Measurements from ENCODE around the gene BCL3. TPM values are rescaled to one million over a fixed set of nuclear protein-coding genes. Genes with fewer than 3 reads are reported as not detected.

Gene BCL3
- total RNA-seq, 2 experiments from 2014 or later, result 63.4 to 66.6 TPM

DNA sequence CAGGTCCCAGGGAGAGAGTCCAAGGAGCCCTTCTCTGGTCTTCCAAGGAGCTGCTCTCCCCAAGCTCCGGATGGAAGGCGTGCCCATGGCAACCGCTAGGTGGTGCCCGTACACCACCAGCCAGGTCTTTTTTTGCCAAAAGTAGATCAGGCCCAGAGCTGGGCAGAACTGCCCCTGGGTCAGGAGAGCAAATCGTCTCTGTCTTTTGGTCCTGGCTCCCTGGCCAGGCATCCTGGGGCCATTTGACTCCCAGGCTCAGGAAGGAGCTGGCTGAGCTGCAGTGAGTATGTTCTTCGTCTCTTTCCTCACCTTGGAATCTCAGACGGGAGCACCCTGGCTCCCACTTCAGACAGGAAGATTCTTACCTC lies 24.6 kb upstream of the BCL3 start:
- Mint-ChIP-seq H3K4me3 (peak overlapping the region; percentile 18), H3K9me3 (no peaks in the 10 kb centered on the region), H3K4me1 (peaks cover 58% of the 10 kb centered on the region), H3K27ac (no peak overlapping the region), H3K36me3 (ENCODE audit: low read depth) (no peaks in the 10 kb centered on the region), H3K27me3 (no peaks in the 10 kb centered on the region)
- peak; percentile 85 for DNase-seq
- CTCF ChIA-PET, result interaction anchor here (0.6 to 10.1 kb wide), 37 partner anchors 9 to 396 kb away, joined by 3 to 336 read pairs (median 6); partner anchors contain the start of gene NECTIN2
- POLR2A ChIA-PET, result interaction anchor here (0.9 to 5.2 kb wide), 10 partner anchors 9 to 48 kb away, joined by 3 to 84 read pairs (median 5); no protein-coding TSS in a partner anchor

DNA sequence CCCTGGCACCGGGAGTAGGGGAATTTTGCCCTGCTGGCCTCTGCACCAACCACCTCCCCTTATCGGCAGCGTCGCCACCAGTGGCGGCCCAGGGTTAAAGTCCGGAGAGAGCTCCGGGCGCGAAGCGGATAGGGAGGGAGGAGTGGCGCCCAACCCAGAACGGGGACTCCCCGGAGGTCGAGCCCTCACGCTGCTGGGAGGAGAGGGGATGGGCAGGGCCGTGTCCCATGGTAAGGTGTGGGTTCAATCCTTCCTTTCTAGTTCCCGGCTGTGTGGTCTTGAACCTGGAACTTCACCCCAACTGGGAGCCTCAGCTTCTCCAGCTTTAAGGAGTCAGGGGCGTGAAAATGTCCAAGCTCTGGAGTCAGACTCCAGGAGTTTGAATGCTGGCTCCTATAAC lies 23.3 kb upstream of the BCL3 start:
- ChIA-PET POLR2A (interaction anchor here (2.8 to 5.2 kb wide), 2 partner anchors 28 to 47 kb away, joined by 23 to 84 read pairs; no protein-coding TSS in a partner anchor), CTCF (interaction anchor here (1.2 to 10.1 kb wide), 11 partner anchors 8 to 73 kb away, joined by 3 to 336 read pairs (median 10); no protein-coding TSS in a partner anchor)
- Mint-ChIP-seq H3K36me3 (ENCODE audit: low read depth) (no peaks in the 10 kb centered on the region), H3K27ac (no peak overlapping the region), H3K27me3 (no peaks in the 10 kb centered on the region), H3K4me1 (peaks cover 59% of the 10 kb centered on the region), H3K9me3 (no peaks in the 10 kb centered on the region), H3K4me3 (peak overlapping the region; percentile 21)
- DNase-seq, result no peak

DNA sequence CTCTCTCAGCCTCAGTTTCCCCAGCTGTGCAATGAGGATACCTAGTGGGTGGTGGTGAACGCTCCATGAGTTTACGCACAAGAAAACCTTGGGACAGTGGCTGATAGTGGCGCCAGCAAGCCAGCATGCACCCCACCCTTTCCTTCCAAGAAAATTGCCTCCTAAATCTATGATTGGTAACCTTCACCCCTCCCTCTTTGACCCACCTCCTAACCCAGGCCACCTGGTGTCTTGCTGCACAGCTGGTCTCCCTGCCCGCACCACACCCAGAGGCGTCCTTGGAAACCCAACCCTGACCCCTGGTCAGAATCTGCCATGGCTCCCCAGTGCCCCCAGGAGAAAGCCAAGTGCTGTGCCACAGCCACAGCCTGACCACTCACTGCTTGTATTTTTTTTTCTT lies 22.8 kb upstream of the BCL3 start:
- POLR2A ChIA-PET, result interaction anchor here (2.8 to 5.2 kb wide), 2 partner anchors 28 to 46 kb away, joined by 23 to 84 read pairs; no protein-coding TSS in a partner anchor
- peaks cover 59% of the 10 kb centered on the region for H3K4me1 Mint-ChIP-seq

DNA sequence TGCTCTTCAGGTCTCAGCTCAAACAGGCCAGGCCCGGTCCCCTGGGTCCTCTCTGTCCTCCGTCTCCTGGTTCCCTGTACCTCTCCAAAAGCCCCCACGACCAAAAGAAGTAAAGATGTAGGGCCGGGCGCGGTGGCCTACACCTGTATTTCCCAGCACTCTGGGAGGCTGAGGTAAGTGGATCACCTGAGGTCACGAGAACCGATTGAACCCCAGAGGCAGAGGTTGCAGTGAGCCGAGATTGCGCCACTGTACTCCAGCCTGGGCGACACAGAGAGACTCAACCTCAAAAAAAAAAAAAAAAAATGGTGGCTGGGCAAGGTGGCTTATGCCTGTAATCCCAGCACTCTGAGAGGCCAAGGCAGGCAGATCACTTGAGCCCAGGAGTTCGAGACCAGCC lies 22.0 kb upstream of the BCL3 start:
- ChIA-PET CTCF (interaction anchor here (0.6 to 10.1 kb wide), 6 partner anchors 17 to 72 kb away, joined by 3 to 336 read pairs (median 4); no protein-coding TSS in a partner anchor), POLR2A (interaction anchor here (5.2 kb wide), 1 partner anchor 46 kb away, joined by 84 read pairs; no protein-coding TSS in a partner anchor)
- Mint-ChIP-seq H3K9me3 (no peaks in the 10 kb centered on the region), H3K4me3 (no peak overlapping the region), H3K36me3 (ENCODE audit: low read depth) (no peaks in the 10 kb centered on the region), H3K27me3 (no peaks in the 10 kb centered on the region), H3K4me1 (peaks cover 56% of the 10 kb centered on the region), H3K27ac (no peak overlapping the region)
- no peak for DNase-seq

More for the DNA sequence above, 22.8 kb upstream of the BCL3 start:
- H3K4me3 Mint-ChIP-seq, result no peak overlapping the region
- H3K36me3 Mint-ChIP-seq (ENCODE audit: low read depth), result no peaks in the 10 kb centered on the region
- CTCF ChIA-PET, result interaction anchor here (0.6 to 10.1 kb wide), 7 partner anchors 18 to 73 kb away, joined by 3 to 336 read pairs (median 6); no protein-coding TSS in a partner anchor
- no peak for DNase-seq
- no peaks in the 10 kb centered on the region for H3K9me3 Mint-ChIP-seq
- no peaks in the 10 kb centered on the region for H3K27me3 Mint-ChIP-seq
- no peak overlapping the region for H3K27ac Mint-ChIP-seq

DNA sequence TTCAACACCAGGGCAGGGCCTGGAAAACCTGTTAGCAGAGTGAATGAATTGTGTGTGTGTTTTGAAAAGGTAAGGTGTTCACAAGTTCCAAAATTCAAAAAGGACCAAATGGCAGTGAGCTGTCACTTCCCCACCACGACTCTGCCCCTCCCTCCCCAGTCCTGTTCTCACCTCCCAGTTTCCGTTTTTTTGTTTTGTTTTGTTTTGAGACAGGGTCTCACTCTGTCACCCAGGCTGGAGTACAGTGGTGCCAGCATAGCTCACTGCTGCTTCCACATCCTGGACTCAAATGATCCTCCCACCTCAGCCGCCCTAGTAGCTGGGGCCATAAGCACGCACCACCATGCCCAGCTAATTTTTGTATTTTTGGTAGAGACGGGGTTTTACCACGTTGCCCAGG lies 20.3 kb upstream of the BCL3 start:
- no peaks in the 10 kb centered on the region for H3K36me3 Mint-ChIP-seq (ENCODE audit: low read depth)
- POLR2A ChIA-PET, result interaction anchor here (0.9 to 1.8 kb wide), 4 partner anchors 11 to 42 kb away, joined by 3 to 4 read pairs (median 3); no protein-coding TSS in a partner anchor
- H3K4me3 Mint-ChIP-seq, result no peak overlapping the region
- no peak overlapping the region for H3K27ac Mint-ChIP-seq
- no peak for DNase-seq
- peaks cover 2% of the 10 kb centered on the region for H3K27me3 Mint-ChIP-seq
- peaks cover 39% of the 10 kb centered on the region for H3K4me1 Mint-ChIP-seq
- H3K9me3 Mint-ChIP-seq, result no peaks in the 10 kb centered on the region
- CTCF ChIA-PET, result interaction anchor here (1.0 to 10.1 kb wide), 2 partner anchors 25 to 45 kb away, joined by 3 to 336 read pairs; no protein-coding TSS in a partner anchor

DNA sequence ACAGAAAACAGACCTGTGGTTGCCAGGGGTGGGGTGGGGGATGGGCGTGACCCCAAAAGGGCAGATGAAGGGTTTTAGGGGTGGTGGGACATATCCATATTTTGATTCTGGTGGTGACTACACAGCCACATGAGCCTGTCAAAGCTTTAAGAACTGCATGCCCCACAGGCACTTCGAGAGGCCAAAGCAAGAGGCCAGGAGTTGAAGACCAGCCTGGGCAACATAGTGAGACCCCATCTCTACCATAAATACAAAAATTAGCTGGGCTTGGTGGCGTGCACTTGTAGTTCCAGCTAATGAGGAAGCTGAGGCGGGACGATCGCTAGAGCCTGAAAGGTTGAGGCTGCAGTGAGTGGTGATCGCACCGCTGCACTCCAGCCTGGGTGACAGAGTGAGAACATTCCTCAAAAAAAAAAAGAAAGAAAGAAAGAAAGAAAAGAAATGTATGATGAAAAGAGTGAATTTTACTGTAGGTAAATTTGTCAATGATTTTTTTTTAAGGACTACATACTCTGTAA lies 18.9 kb upstream of the BCL3 start:
- no peaks in the 10 kb centered on the region for H3K36me3 Mint-ChIP-seq (ENCODE audit: low read depth)
- POLR2A ChIA-PET, result no interaction called here
- H3K27ac Mint-ChIP-seq, result no peak overlapping the region

DNA sequence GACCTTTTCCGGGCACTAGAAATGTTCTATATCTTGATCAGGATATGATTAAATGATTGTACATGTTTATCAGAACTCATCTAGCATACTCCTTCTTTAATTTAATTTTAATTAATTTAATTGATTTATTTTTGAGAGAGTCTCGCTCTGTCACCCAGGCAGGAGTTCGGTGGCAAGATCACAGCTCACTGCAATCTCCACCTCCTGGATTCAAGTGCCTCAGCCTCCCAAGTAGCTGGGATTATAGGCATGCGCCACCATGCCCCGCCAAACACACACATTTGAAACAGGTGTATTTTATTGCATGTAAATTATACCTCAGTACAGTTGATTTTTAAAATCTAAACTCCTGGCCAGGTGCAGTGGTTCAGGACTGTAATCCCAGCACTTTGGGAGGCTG lies 17.4 kb upstream of the BCL3 start:
- ChIA-PET CTCF (interaction anchor here (3.2 kb wide), 1 partner anchor 40 kb away, joined by 26 read pairs; no protein-coding TSS in a partner anchor), POLR2A (no interaction called here)
- Mint-ChIP-seq H3K4me1 (peaks cover 24% of the 10 kb centered on the region), H3K27me3 (peaks cover 2% of the 10 kb centered on the region), H3K36me3 (ENCODE audit: low read depth) (no peaks in the 10 kb centered on the region), H3K4me3 (no peak overlapping the region), H3K9me3 (no peaks in the 10 kb centered on the region), H3K27ac (no peak overlapping the region)
- DNase-seq, result no peak

More for the DNA sequence above, 18.9 kb upstream of the BCL3 start:
- Mint-ChIP-seq H3K4me1 (peaks cover 27% of the 10 kb centered on the region), H3K4me3 (no peak overlapping the region), H3K27me3 (peaks cover 2% of the 10 kb centered on the region), H3K9me3 (no peaks in the 10 kb centered on the region)
- CTCF ChIA-PET, result interaction anchor here (10.1 kb wide), 1 partner anchor 44 kb away, joined by 336 read pairs; no protein-coding TSS in a partner anchor
- DNase-seq, result no peak

DNA sequence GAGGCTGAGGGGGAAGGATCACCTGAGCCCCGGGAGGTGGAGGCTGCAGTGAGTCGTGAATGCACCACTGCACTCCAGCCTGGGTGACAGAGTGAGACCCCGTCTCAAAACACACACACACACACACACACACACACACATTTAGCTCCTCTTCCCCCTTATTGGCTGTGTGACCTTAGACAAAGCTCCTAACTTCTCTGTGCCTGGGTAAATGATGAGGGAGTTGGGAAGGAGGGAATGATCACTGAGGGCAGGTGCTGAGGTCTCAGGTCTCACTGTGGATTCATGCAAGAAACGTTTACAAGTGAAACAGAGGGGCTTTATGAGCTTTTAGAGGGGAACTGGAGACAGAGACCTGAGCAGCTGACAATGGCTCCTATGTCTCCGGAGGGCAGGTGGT lies 16.9 kb upstream of the BCL3 start:
- Mint-ChIP-seq H3K9me3 (no peaks in the 10 kb centered on the region), H3K36me3 (ENCODE audit: low read depth) (no peaks in the 10 kb centered on the region), H3K4me3 (no peak overlapping the region), H3K27me3 (peaks cover 2% of the 10 kb centered on the region), H3K4me1 (peaks cover 22% of the 10 kb centered on the region), H3K27ac (no peak overlapping the region)
- DNase-seq, result no peak
- CTCF ChIA-PET, result interaction anchor here (3.2 to 3.5 kb wide), 2 partner anchors 8 to 40 kb away, joined by 26 read pairs; no protein-coding TSS in a partner anchor
- POLR2A ChIA-PET, result no interaction called here

DNA sequence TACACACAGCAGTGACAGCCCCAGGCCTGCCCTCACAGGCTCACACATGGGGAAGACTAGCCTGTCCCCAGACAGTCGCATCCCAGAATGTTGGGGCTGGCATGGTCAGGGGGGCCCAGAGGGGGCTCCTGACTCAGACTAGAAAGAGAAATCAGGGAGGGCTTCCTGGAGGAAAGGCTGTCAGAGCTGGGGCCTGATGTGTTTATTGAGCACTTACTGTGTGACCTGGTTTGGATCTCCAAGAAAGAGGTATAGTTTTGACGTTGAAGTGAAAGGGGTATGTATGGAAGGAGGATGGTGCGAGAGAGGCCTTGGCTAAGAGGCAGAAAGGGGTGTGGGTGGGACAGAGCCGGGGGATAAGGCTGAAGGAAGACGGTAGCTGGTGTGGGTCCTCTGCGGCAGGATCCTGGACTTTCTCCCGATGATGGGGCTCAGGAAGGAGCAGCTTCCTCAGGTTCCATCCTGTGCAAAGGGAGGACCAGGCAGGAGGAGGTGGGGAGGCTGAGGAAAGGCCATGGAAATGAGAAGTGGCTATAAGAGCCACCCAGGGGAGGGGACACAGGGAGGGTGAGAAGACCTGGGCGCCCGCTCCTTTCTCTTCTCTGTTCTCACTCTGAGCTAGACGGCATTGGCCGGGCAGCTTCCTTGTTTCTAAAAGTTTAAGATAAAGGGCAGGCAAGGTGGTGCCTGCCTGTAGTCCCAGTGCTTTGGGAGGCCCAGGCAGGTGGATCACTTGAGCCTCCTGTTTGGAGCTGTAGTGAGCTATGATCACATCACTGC lies 16.1 kb upstream of the BCL3 start:
- peaks cover 2% of the 10 kb centered on the region for H3K27me3 Mint-ChIP-seq
- no peaks in the 10 kb centered on the region for H3K9me3 Mint-ChIP-seq
- no peak overlapping the region for H3K4me3 Mint-ChIP-seq
- ChIA-PET CTCF (interaction anchor here (1.0 to 3.5 kb wide), 3 partner anchors 9 to 70 kb away, joined by 3 to 26 read pairs (median 26); no protein-coding TSS in a partner anchor), POLR2A (interaction anchor here (1.5 kb wide), 1 partner anchor 9 kb away, joined by 3 read pairs; no protein-coding TSS in a partner anchor)
- H3K27ac Mint-ChIP-seq, result no peak overlapping the region
- no peak for DNase-seq
- no peaks in the 10 kb centered on the region for H3K36me3 Mint-ChIP-seq (ENCODE audit: low read depth)
- H3K4me1 Mint-ChIP-seq, result peaks cover 28% of the 10 kb centered on the region

DNA sequence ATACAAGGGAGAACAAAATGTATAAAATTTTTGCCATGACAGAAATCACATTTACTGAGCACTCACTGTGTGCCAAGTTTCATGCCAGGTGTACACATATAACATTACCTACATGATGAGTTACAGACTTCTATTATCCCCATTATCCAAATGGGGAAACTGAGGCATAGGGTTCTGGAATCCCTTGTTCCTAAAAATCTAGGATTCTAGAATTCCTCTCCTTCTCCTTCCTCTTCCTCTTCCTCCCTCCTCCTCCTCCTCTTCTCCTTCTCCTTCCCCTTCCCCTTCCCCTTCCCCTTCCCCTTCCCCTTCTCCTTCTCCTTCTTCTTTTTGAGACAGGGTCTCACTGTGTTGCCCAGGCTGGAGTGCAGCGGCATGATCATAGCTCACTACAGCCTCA lies 14.2 kb upstream of the BCL3 start:
- H3K4me1 Mint-ChIP-seq, result peaks cover 22% of the 10 kb centered on the region
- POLR2A ChIA-PET, result no interaction called here
- no peaks in the 10 kb centered on the region for H3K9me3 Mint-ChIP-seq
- H3K4me3 Mint-ChIP-seq, result no peak overlapping the region
- no peak overlapping the region for H3K27ac Mint-ChIP-seq
- H3K27me3 Mint-ChIP-seq, result peaks cover 2% of the 10 kb centered on the region
- H3K36me3 Mint-ChIP-seq (ENCODE audit: low read depth), result no peaks in the 10 kb centered on the region
- CTCF ChIA-PET, result interaction anchor here (3.5 kb wide), 1 partner anchor 11 kb away, joined by 26 read pairs; no protein-coding TSS in a partner anchor
- DNase-seq, result no peak

DNA sequence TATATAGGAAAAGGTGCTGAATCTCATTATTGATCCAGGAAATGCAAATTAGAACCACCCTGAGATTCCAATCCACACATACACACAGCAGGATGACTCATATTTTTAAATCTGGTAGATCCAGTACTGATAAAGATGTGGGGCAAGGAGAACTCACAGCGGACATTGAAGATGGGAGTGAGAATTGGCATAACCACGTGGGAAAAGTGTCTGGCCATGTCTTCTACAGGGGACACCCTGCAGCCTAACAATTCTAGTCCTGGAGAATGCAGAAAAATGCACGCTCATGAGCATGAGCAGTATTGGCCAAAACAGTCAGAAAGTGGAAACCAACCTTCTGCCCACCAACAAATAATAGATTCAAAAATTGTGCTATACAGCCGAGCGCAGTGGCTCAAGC lies 13.5 kb upstream of the BCL3 start:
- Mint-ChIP-seq H3K4me1 (peaks cover 22% of the 10 kb centered on the region), H3K27me3 (peaks cover 2% of the 10 kb centered on the region), H3K4me3 (no peak overlapping the region), H3K27ac (no peak overlapping the region), H3K9me3 (no peaks in the 10 kb centered on the region), H3K36me3 (ENCODE audit: low read depth) (no peaks in the 10 kb centered on the region)
- ChIA-PET CTCF (interaction anchor here (2.4 to 3.5 kb wide), 2 partner anchors 11 to 12 kb away, joined by 10 to 26 read pairs; no protein-coding TSS in a partner anchor), POLR2A (no interaction called here)
- DNase-seq, result no peak

DNA sequence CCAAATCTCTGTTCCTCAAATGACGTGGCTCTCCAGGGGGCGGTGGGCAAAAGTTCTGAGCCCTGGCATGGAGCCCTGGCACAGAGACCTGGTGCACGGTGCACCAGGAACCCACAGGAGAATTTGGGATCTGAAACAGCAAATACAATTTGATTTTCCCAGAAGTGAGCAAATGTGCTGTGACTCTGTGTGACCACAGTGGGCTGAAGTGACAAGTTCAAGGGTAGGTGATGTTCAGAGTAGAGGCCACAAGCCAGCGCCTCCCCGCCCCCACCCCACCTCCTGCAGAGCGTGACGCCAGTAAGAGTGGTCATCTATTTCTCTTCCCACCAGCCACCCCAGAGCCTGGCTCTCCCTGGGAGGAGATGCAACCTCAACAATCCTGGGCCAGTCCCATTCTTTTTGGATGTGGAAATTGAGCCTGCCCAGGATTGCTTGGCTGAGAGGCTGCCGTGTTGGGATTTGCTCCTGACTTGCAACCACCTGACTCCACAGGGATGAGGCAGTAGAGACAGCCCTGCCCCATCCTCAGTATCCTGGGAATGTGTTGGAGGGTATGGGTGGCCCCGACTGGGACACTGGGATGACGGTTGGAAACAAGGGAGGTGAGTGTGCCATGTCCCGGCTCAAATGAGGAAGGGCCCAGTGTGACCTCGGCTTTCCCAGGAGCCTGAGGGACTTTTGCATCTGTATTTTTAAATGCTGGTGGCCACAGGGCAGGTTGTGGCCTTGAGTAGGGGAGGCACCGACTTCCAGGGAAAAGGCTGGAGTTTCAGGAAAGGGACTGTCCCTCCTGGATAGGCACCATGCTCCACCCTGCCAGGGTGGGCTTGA lies 11.1 kb upstream of the BCL3 start:
- ChIA-PET POLR2A (no interaction called here), CTCF (interaction anchor here (1.2 to 2.4 kb wide), 4 partner anchors 12 to 33 kb away, joined by 3 to 10 read pairs (median 4); no protein-coding TSS in a partner anchor)
- Mint-ChIP-seq H3K4me1 (peaks cover 36% of the 10 kb centered on the region), H3K27ac (no peak overlapping the region), H3K9me3 (no peaks in the 10 kb centered on the region), H3K4me3 (no peak overlapping the region), H3K36me3 (ENCODE audit: low read depth) (no peaks in the 10 kb centered on the region), H3K27me3 (no peaks in the 10 kb centered on the region)
- no peak for DNase-seq
